ENCODE measurements around the gene TCF7.

- TF ChIP-seq CTCF (conservative IDR thresholded peaks at IDR 0.05; ENCODE audit: low read length): no peak
- no peak for TF ChIP-seq EZH2phosphoT487 (IDR thresholded peaks at IDR 0.05; ENCODE audit: borderline replicate concordance, low read depth, low read length)
Observed at GRCh38 chr5:134095887-134096589, 18.4 kb upstream of the TCF7 start.

All from OCI-LY7 (cell line).